HuH-7.5 (cell line): ENCODE measurements around the gene HDX.
"Not testable (repeated sequence)": the region's sequence is repeated elsewhere in the genome, so short reads cannot be mapped to it uniquely, and the experiment has no call there.

Experiments
- DNase-seq: peaks from one replicate; pipeline ENCODE4 v3.0.0; 2011; ENCODE audit warnings: low spot score

HDX gene

GRCh38 chrX:84501798-84502628 is at the start of gene HDX:
TSS of gene HDX (minus strand) at chrX:84502453. CDS start at chrX:84475397, 27,056 bp downstream.
- DNase-seq, result no peak

- DNase-seq, result not testable (repeated sequence)
Measured at GRCh38 chrX:84541315-84541714, 39.1 kb upstream of the HDX start.

- DNase-seq, result not testable (repeated sequence)
Measured at GRCh38 chrX:84537627-84538026, 35.4 kb upstream of the HDX start.

GRCh38 chrX:84488426-84488825 is 13.8 kb downstream of the HDX start:
- DNase-seq, result no peak

- DNase-seq, result no peak
Measured at GRCh38 chrX:84487365-84488353, 14.6 kb downstream of the HDX start.

- DNase-seq, result no peak
Measured at GRCh38 chrX:84479086-84479485, 23.2 kb downstream of the HDX start.

GRCh38 chrX:84477114-84477513 is 25.1 kb downstream of the HDX start:
- DNase-seq, result no peak

- no peak for DNase-seq
Measured at GRCh38 chrX:84475596-84475995, 26.7 kb downstream of the HDX start.

- DNase-seq, result no peak
Measured at GRCh38 chrX:84475101-84475500, 27.2 kb downstream of the HDX start.

- DNase-seq, result no peak
Measured at GRCh38 chrX:84469226-84469625, 33.0 kb downstream of the HDX start.

- DNase-seq, result no peak
Measured at GRCh38 chrX:84467898-84468297, 34.4 kb downstream of the HDX start.

- no peak for DNase-seq
Measured at GRCh38 chrX:84453351-84454246, 48.7 kb downstream of the HDX start.

GRCh38 chrX:84441143-84441542 is 61.1 kb downstream of the HDX start:
- DNase-seq, result no peak

GRCh38 chrX:84415140-84415539 is 87.1 kb downstream of the HDX start:
- no peak for DNase-seq

GRCh38 chrX:84363663-84364062 is 138.6 kb downstream of the HDX start:
- no peak for DNase-seq

- DNase-seq, result no peak
Measured at GRCh38 chrX:84363051-84363450, 139.2 kb downstream of the HDX start.

- DNase-seq, result no peak
Measured at GRCh38 chrX:84362184-84362838, 139.9 kb downstream of the HDX start.

GRCh38 chrX:84358271-84358670 is 144.0 kb downstream of the HDX start:
- DNase-seq, result no peak

GRCh38 chrX:84357296-84357695 is 145.0 kb downstream of the HDX start:
- no peak for DNase-seq

GRCh38 chrX:84340968-84341367 is 161.3 kb downstream of the HDX start:
- no peak for DNase-seq
